Calu3 (cell line): Measurements from ENCODE around the gene TBC1D10A. TPM values are rescaled to one million over a fixed set of nuclear protein-coding genes. Genes with fewer than 3 reads are reported as not detected.

Experiments used
- BruUV-seq: library from RNA; stranded (reverse); fragments of 400-500 nt; replicated peaks from 2 replicates; lab custom pipeline; 2021; lab: Mats Ljungman, UMichigan
- CTCF ChIA-PET: fragments of 300-600 bp; sonication (Branson Sonifier 250); formaldehyde crosslinking; loops from one replicate; lab custom pipeline; 2022; ENCODE audit warnings: antibody characterized with exemption; lab: Charles Lee
- DNase-seq: peaks from one replicate; pipeline ENCODE4 v3.0.0; 2022
- H3K27ac Mint-ChIP-seq: one replicate; pipeline ENCODE4 v1.8.0; 2022; ENCODE audit warnings: mixed read lengths; ENCODE audit not compliant: unreplicated experiment
- H3K27me3 Mint-ChIP-seq: one replicate; pipeline ENCODE4 v1.8.0; 2022; ENCODE audit warnings: mixed read lengths; ENCODE audit not compliant: unreplicated experiment
- H3K36me3 Mint-ChIP-seq: one replicate; pipeline ENCODE4 v1.8.0; 2022; ENCODE audit warnings: mild to moderate bottlenecking, moderate library complexity, mixed read lengths; ENCODE audit not compliant: insufficient read depth, unreplicated experiment
- H3K4me1 Mint-ChIP-seq: one replicate; pipeline ENCODE4 v1.8.0; 2022; ENCODE audit warnings: mild to moderate bottlenecking, low read depth, mixed read lengths; ENCODE audit not compliant: unreplicated experiment
- H3K4me3 Mint-ChIP-seq: one replicate; pipeline ENCODE4 v1.8.0; 2022; ENCODE audit warnings: mild to moderate bottlenecking, low read depth, moderate library complexity, mixed read lengths; ENCODE audit not compliant: unreplicated experiment
- H3K9me3 Mint-ChIP-seq: one replicate; pipeline ENCODE4 v1.8.0; 2022; ENCODE audit warnings: low read depth, mixed read lengths; ENCODE audit not compliant: unreplicated experiment
- CTCF ChIP-seq: fragments of 200-600 bp; IDR thresholded peaks from one replicate; pipeline ENCODE4 v1.8.0; 2022; ENCODE audit warnings: antibody characterized with exemption; ENCODE audit not compliant: unreplicated experiment
- intact Hi-C: fragments of 100-400 bp; cut with micrococcal nuclease; formaldehyde crosslinking; loops from one replicate; pipeline ENCODE4 v1.10.0; 2022; ENCODE audit not compliant: unreplicated experiment
- total RNA-seq: library from RNA; stranded (reverse); gene quantifications from 2 replicates; pipeline ENCODE4 v1.2.3, GENCODE V29; 2022

TBC1D10A gene
- total RNA-seq, 1 experiment from 2014 or later = 24.5 TPM

GRCh38 chr22:30333707-30334087, 7.0 kb upstream of the TBC1D10A start:
- no peak for DNase-seq
- H3K4me1 Mint-ChIP-seq = peaks cover under 1% of the 10 kb centered on the region
- intact Hi-C loops = no loop called here
- no peak overlapping the region for H3K4me3 Mint-ChIP-seq
- BruUV-seq = no TSS peak
- H3K27ac Mint-ChIP-seq = no peak overlapping the region
- TF ChIP-seq CTCF = no peak
- CTCF ChIA-PET = no interaction called here
- H3K36me3 Mint-ChIP-seq = peaks cover 47% of the 10 kb centered on the region
- H3K9me3 Mint-ChIP-seq = no peaks in the 10 kb centered on the region
- no peaks in the 10 kb centered on the region for H3K27me3 Mint-ChIP-seq

- DNase-seq = no peak
- Mint-ChIP-seq H3K27ac (no peak overlapping the region), H3K36me3 (peaks cover 46% of the 10 kb centered on the region), H3K9me3 (no peaks in the 10 kb centered on the region), H3K27me3 (no peaks in the 10 kb centered on the region), H3K4me3 (no peak overlapping the region), H3K4me1 (peaks cover 6% of the 10 kb centered on the region)
- no peak for TF ChIP-seq CTCF
- intact Hi-C loops = no loop called here
- no TSS peak for BruUV-seq
- CTCF ChIA-PET = no interaction called here
These were observed 6.4 kb upstream of the TBC1D10A start for GRCh38 chr22:30332994-30333706.

- no peak overlapping the region for H3K27ac Mint-ChIP-seq
- H3K4me1 Mint-ChIP-seq = peaks cover 12% of the 10 kb centered on the region
- no peaks in the 10 kb centered on the region for H3K27me3 Mint-ChIP-seq
- DNase-seq = no peak
- no peak for TF ChIP-seq CTCF
- no peak overlapping the region for H3K4me3 Mint-ChIP-seq
- H3K9me3 Mint-ChIP-seq = no peaks in the 10 kb centered on the region
- CTCF ChIA-PET = no interaction called here
- intact Hi-C loops = no loop called here
- peaks cover 46% of the 10 kb centered on the region for H3K36me3 Mint-ChIP-seq
- BruUV-seq = no TSS peak
These were observed 5.8 kb upstream of the TBC1D10A start for GRCh38 chr22:30332551-30332950.

DNA sequence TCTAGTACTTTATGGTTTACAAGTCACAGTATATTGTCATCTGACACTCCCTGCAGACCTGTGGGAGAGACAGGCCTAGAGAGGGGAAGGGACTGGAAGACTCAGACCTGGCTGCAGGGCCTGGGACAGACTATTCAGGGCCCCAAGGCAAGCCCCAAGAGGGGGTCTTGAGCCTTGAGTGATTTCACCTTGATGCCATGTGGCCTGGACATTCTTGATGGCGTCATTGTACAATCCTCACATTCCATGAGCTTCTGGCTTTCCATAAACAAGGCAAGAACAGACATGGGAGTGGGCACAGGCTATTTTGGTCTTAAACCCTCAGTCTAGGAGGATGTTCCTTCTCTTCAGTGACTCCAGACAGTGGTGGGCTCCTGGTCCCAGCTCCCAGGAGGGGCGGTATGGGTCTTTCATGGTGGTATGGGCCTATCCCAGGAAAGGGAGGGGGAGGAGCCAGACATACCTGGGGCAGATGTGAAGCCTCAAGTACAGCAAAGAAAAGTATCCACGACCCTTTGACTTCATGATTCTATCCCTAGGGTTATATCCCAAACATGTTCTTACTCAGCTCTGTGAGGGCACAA, 1.8 kb upstream of the TBC1D10A start:
- H3K36me3 Mint-ChIP-seq = peaks cover 63% of the 10 kb centered on the region
- intact Hi-C loops = loop anchor here (10.0 kb wide), 1 partner anchor 54 kb away; no protein-coding TSS in a partner anchor
- no peaks in the 10 kb centered on the region for H3K27me3 Mint-ChIP-seq
- no peak for DNase-seq
- H3K9me3 Mint-ChIP-seq = no peaks in the 10 kb centered on the region
- H3K4me3 Mint-ChIP-seq = no peak overlapping the region
- BruUV-seq = no TSS peak
- TF ChIP-seq CTCF = no peak
- CTCF ChIA-PET = interaction anchor here (0.6 to 2.7 kb wide), 5 partner anchors 15 to 264 kb away, joined by 3 to 65 read pairs (median 3); partner anchors contain the start of gene CASTOR1
- H3K4me1 Mint-ChIP-seq = peaks cover 38% of the 10 kb centered on the region
- peak overlapping the region; percentile 59 for H3K27ac Mint-ChIP-seq
